ENCODE measurements around the gene EFCAB7.

- no peak for TF ChIP-seq EP300 (IDR thresholded peaks at IDR 0.05)
- TF ChIP-seq CTCF (IDR thresholded peaks at IDR 0.05), result no peak
- no peak for TF ChIP-seq POLR2A (IDR thresholded peaks at IDR 0.05)
- TF ChIP-seq POLR2AphosphoS5 (IDR thresholded peaks at IDR 0.05), result no peak
These were observed 413 bp downstream of the EFCAB7 start for GRCh38 chr1:63523738-63524137.
